GM18507 (cell line): Measurements from ENCODE around the gene HMGXB3.

Experiments used
- DNase-seq: peaks from one replicate; pipeline ENCODE4 v3.0.0; 2011; ENCODE audit warnings: low read depth; ENCODE audit not compliant: insufficient read length; ENCODE audit errors: extremely low spot score
- FAIRE-seq: peaks from 2 replicates; lab custom pipeline; 2011; peaks lifted over from hg19 to GRCh38; lab: Jason Lieb, UNC

HMGXB3 gene

DNA sequence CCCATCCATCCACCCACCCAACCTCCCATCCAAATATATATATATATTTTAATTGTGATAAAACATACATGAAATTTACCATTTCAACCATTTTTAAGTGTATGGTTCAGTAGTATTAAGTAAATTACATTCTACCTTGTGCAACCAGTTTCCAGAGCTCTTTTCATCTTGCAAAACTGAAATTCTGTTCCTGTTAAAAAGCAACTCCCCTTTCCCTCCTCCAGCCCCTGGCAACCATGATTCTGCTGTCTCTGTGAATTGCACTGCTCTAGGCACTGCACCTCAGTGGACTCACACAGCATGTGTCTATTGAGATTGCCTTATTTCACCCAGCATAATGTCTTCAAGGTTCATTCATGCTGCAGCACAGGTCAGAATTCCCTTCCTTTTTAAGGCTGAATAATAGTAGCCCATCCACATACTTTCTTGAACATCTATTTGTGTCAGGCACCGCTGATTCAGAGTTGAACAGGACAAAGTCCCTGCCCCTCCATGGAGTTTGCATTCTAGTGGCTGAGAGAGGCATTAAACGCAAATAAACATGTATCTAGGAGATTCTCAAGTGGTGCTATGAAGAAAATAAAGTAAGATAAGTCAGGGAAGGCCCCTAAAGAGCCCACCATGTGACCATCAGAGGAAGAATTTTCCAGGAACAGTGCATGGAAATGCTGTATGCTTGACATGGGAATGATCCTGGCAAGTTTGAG lies 61.8 kb downstream of the HMGXB3 start:
- DNase-seq: no peak
- FAIRE-seq: no peak

DNA sequence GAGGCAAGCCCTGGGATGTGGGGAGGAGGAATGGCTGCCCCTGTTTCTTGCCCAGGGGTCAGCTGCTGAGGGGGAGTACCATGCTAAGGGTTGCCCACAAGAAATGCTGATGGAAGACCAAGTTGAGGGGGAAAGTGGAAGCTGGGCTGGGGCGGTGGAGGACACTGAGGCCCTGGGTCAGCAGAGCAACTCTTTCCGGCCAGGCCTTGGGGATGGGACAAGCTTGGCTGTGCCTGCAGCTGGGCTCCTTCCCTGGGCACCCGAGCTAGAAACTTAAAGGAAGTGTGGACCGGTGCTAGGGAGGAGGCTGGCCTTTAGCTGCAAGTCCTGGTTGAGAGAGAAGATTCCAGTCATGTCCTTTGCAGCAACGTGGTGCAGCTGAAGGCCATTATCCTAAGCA lies 63.1 kb downstream of the HMGXB3 start:
- FAIRE-seq (no peak), DNase-seq (no peak)

DNA sequence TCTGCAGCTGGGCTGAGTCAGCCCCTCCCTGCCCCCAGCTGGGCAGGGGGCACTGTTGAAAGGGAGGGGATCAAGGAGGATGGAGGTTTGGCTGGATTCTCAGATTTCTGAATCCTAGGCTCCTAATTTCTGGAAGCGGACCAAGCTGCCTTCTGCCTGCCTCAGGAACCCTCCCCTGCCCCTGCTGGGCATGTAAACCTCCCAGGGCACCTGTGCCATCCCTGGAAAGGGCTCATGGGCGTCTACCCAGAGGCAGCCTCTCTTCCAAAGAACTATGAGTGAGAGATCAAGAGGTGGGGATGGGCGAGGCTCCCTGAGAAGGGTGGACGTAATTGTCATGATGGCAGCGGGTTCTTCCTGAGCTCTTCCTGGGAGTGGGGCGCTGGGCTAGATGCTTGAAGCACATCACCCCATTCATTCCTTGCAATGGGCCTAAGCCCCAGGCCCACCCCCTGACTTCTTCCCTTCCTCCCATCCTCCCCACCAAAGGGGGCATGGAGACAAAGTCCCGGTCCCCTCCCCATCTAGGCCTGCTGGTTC lies 64.2 kb downstream of the HMGXB3 start:
- FAIRE-seq: no peak
- DNase-seq: no peak

DNA sequence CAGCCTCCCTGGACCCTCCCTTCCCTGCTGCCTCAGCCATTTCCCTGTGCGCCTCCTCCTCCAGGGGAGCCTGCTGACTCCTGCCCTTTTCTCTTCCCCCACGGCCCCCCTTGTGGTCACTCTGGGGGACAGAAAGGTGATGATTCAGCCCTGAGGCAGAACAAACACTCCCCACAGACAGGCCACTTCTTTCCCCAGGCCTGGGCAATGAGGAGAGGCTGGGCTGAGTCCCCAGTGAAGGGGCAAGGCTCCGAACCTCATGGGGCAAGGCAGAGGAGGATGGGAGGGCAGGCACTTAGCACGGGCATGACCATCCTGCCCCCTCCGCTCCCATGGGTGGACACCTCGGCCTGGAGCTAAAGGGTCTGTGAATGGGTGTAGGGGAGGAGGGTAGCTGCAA lies 64.8 kb downstream of the HMGXB3 start:
- no peak for FAIRE-seq
- no peak for DNase-seq

DNA sequence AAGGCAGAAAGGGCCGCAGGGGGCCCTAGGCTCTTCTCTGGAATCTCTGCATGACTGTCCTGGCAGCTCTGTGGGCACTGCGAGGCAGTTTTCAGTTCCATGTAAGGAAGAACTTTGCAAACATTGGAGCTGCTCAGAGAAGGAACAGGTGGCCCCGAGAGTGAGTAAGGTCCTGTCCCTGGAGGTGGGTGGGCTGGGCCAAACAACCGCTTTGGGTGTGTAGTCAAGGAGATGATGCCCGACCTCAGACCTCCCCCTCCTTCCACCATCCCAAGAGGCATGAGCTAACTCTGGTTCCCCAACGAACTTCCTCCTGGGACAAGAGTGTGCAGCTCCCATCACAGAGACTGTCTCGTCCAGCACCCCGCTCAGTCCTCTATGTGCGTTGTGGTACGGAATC lies 65.3 kb downstream of the HMGXB3 start:
- no peak for FAIRE-seq

DNA sequence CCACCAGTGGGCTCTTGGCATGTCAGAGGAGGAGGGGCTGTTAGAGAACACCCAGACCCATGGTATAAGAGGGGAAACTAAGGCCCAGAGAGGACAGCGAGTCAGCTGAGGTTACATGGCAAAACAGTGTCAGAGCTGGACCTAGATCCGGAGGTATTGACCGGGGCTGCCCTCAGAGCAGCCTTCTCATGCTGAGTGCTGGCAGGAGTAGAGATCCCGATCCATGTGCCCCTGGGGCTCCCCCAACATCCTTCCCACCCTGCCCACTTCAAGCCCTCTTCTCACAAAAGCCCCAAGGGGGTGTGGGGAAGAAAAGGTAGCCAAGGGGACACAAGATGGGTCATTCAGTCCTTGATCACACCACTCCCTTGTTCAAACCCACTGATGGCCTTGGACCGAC lies 65.9 kb downstream of the HMGXB3 start:
- no peak for DNase-seq
- no peak for FAIRE-seq

More for the DNA sequence above, 65.3 kb downstream of the HMGXB3 start:
- no peak for DNase-seq

DNA sequence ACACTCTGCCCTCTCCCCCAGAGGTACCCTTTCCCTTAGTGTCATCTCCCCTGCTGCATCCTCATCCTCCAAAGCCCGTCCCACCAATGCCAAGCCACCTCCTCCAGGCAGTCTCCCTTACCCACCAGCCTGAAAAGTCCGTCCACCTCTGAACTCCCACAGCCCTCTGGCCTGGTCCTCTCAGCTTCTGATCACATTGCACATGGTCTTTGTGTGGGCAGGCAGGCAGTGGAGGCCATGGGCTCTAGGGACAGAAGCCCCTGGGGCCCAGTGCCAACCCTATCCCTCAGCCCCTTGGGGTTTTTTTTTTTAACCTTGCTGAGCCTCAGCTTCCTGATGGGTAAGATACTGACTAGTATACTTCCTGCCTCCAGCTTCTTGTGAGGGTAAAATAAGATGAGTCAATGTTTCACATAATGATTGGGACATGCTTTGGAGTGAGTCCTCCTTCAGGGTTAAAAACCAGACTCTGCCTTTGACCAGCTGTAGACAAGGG lies 66.4 kb downstream of the HMGXB3 start:
- FAIRE-seq: no peak

GRCh38 chr5:150067405-150067960 lies 66.9 kb downstream of the HMGXB3 start:
- no peak for DNase-seq
- FAIRE-seq: no peak

More for the DNA sequence above, 66.4 kb downstream of the HMGXB3 start:
- DNase-seq: no peak

GRCh38 chr5:150068071-150068470 lies 67.5 kb downstream of the HMGXB3 start:
- no peak for FAIRE-seq
- no peak for DNase-seq

DNA sequence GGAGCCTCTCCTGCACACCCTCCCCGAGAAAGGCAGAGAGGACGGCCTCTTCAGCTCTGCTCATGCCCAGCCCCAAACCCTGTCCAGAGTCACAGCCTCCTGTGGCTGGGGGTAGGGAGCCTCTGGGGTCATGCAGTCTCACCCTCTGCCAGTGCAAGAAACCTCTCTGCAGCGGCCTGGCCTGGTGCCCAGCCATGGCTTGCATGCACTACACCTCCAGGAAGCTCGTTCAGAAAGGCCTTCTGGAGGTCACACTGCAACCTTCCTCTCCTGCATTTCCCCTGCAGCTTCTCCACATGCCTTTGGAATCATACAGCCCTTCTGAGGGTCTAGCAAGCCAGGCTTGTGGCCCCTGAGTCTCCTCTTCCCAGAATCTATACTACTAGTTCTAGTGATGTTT lies 67.9 kb downstream of the HMGXB3 start:
- FAIRE-seq (no peak), DNase-seq (no peak)

DNA sequence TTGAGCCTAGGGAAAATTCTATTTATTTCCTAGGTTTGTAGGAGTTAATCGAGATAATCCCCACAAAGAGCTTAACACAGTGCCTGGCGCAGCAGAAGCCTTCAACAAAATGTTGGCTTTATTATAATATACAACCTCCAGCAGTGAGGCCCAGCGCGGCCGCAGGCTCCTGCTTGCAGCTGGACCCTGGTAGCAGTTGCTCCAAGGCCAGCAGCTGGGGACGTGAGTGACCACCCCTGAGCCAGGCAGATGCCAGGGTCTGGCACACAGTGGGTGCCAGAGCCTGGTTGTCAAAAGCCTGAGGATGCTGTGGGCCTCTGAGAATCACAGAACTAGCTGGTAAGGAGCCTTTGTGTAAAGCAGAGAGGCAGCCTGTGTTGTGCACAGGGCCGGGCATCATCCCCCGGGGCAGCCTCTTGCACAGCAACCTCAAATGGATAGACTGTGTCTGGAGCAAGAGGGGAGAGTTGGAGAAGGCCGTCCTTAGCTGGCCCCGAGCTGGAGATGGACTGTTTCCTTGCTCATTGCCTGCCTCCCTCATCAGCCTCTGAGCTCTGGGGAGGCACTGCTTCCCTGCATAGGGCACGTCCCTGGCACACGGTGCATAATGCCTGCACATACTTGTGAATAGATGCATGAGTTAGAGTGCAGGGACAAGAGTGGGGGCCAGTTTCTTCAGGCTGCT lies 68.6 kb downstream of the HMGXB3 start:
- FAIRE-seq: no peak
- DNase-seq: no peak

DNA sequence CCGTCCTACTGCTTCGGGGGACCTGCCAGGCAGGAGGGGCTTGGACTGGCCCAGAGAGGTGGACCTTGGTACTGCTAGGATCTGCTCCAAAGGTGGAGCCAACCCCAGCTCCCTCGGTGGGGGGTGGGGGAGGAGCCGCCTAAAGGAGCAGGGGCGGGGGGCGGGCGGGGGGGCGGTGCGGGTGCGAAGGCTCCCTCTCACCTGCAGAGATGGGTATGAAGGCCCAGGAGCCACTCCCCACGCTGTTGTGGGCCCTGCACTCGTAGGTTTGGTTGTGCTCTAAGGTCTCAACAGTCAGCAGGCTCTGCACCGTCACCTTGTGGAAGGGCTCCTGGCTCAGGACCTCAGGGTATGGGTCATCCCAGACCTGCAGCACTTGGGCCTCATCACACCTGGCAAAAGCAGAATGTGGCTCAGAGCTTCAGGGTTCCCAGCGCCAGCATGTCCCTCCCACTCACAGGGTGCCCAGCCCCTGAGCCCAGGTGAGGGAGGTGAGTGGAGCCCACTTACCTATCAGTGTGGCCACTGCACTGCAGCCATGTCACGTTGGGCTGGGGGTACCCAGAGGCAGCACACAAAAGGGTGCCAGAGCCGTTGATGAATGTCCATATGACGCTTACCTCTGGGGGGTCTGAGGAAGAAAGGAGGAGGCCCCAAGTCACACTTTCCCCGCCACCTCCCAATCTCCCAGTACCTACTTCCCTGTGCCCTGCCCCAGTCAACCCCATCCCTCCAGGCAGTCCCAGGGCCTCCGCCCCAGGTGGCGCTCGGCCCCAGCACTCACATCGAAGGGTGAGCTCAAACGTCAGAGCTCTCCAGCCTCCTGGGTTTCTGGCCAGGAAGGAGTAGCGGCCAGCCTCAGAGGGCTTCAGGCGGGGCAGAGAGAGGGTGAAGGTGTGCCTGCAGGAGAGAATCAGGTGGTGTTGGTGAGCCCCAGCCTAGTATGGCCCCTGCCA lies 69.4 kb downstream of the HMGXB3 start:
- DNase-seq: no peak
- FAIRE-seq: no peak

DNA sequence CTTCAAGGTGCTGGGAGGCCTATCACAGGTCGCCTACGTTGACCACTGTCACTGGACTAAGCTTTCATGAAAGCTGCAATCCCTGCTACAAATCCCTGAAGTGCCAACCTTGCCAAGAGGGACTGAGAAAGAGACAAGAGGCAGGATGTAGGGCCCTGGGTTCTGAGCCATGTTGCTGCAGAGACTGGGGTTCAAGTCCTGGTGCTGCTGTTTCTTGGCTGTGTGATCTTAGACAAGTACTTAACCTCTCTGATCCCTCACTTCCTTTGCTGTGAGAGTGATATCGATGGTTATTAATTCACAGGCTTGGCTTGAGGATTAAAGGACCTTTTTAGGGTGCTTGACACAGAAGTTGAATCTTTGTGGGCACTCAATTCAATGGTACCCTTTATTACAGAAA lies 70.3 kb downstream of the HMGXB3 start:
- DNase-seq (no peak), FAIRE-seq (no peak)

- DNase-seq: no peak
- no peak for FAIRE-seq
Observed at GRCh38 chr5:150073086-150073625, 72.6 kb downstream of the HMGXB3 start.

- FAIRE-seq: no peak
- no peak for DNase-seq
Observed at GRCh38 chr5:150073677-150074076, 73.1 kb downstream of the HMGXB3 start.

- FAIRE-seq: no peak
- DNase-seq: no peak
Observed at GRCh38 chr5:150075233-150075632, 74.7 kb downstream of the HMGXB3 start.

DNA sequence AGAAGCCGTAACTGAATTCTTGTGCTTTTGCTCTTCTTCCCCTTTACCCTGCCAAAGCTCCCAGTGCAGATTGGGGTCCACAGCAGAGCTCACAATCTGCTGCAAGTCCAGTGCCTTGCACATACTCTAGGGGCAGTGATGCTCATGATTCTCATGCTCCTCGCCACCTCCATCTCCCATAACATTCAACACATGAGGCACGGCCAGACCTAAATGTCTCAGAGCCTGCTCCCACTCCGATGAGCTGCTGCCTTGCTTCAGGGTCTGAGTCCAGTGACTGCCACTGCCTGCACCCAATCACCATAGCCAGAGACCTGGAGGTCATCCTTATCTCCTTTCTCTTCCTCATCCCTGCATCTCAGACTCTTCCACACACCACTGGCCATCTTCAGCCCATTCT lies 75.3 kb downstream of the HMGXB3 start:
- FAIRE-seq: no peak
- DNase-seq: no peak

- no peak for FAIRE-seq
- DNase-seq: no peak
Observed at GRCh38 chr5:150077060-150077459, 76.5 kb downstream of the HMGXB3 start.
